HFF-Myc (cell line): ENCODE data around the gene LTBP4.

ENCODE experiments used
- DNase-seq: peaks from one replicate; pipeline ENCODE4 v3.0.0-alpha.2; 2011; ENCODE audit warnings: low read depth; ENCODE audit errors: extremely low read depth
- H3K4me3 ChIP-seq: replicated peaks from 2 replicates; pipeline ENCODE4 v1.5.1; 2011; ENCODE audit warnings: low read depth, mild to moderate bottlenecking, control low read depth, low read length
- CTCF ChIP-seq: IDR thresholded peaks from 2 replicates; pipeline ENCODE4 v1.5.1; 2012; ENCODE audit warnings: mild to moderate bottlenecking, low read depth, low read length, control low read depth; ENCODE audit errors: missing control alignments

LTBP4 gene

DNA sequence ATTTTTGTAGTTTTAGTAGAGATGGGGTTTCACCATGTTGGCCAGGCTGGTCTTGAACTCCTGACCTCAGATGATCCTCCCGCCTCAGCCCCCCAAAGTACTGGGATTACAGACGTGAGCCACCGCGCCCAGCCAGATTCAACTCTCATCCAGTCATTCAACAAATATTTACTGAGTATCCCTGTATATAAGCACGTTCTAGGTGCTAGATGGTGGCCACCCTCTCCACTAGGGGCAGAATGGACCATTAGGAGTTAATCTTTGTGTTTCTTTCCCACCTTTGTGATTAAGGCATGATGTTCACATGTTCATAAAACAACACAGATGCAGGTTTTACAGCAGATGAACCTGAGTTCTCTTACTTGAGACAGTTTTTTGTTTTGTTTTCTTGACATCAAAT is 17.2 kb upstream of the LTBP4 start:
- no peak overlapping the region for H3K4me3 ChIP-seq
- no peak for DNase-seq
- TF ChIP-seq CTCF: peak; percentile 36

DNA sequence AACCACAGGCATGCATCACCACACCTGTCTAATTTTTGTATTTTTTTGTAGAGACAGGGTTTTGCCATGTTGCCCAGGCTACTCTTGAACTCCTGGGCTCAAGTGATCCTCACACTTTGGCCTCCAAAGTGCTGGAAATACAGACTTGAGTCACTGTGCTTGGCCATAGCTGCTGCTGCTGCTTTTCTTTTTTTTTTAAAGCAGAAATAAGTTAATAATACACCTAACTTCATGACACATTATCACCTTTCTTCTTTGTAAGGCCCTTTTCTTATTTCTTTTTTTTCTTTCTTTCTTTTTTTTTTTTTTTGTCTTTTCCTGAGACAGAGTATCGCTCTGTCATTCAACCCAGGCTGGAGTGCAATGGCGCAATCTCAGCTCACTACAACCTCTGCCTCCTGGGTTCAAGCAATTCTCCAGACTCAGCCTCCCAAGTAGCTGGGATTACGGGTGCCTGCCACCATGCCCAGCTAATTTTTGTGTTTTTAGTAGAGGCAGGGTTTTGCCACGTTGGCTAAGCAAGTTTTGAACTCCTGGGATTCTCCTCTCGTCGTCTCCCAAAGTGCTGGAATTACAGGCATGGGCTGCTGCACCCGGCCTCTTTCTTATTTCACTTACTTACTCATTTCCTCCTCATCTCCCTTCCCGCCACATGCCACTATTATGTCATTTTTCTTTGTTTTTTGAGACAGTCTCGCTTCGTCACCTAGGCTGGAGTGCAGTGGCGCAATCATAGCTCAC is 15.8 kb upstream of the LTBP4 start:
- DNase-seq: no peak
- no peak for TF ChIP-seq CTCF

GRCh38 chr19:40585982-40586422 is 15.2 kb upstream of the LTBP4 start:
- no peak overlapping the region for H3K4me3 ChIP-seq
- TF ChIP-seq CTCF: no peak
- DNase-seq: no peak

More for the DNA sequence above, 15.8 kb upstream of the LTBP4 start:
- H3K4me3 ChIP-seq: no peak overlapping the region

GRCh38 chr19:40586611-40587010 is 14.6 kb upstream of the LTBP4 start:
- DNase-seq: no peak
- no peak for TF ChIP-seq CTCF
- H3K4me3 ChIP-seq: no peak overlapping the region

GRCh38 chr19:40588110-40588854 is 12.9 kb upstream of the LTBP4 start:
- TF ChIP-seq CTCF: no peak
- DNase-seq: no peak
- no peak overlapping the region for H3K4me3 ChIP-seq

DNA sequence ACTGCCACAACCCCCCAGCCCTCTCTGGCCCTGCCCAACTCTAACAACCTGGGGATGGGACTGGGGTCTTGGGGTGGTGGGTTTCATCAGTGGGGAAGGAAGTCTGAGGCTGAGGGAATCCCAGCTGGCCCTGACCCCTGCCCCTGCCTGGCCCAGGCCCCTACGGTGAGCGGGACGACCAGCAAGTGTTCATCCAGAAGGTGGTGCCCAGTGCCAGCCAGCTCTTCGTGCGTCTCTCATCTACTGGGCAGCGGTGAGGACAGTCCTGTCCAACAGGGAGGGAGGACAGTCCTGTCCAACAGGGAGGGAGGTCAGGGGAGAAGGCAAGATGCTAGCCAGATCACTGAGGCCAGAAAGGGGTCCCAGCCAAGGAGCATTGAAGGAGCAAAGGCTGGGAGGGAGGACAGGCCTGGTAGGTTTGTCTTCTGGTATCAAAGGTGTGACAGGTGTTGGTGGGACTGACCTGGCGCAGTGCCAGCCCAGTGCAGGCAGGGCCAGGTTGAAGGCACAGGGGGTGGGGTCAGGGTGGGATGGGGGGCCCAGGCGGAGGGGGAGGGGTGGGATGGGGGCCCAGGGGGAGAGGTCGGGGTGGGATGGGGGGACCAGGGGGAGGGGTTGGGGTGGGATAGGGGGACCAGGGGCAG is 12.1 kb upstream of the LTBP4 start:
- no peak overlapping the region for H3K4me3 ChIP-seq
- DNase-seq: no peak
- no peak for TF ChIP-seq CTCF
